IMR-90 (cell line): ENCODE data around the gene HOXD12. TPM values are rescaled to one million over a fixed set of nuclear protein-coding genes. Genes with fewer than 3 reads are reported as not detected.

Experiments
- ATAC-seq: fragments of 200-7000 bp; cut with Tn5 transposase; 2 replicates; pipeline ENCODE4 v1.9.1; 2020; ENCODE audit warnings: low read depth, mild to moderate bottlenecking, moderate library complexity
- BruUV-seq: library from RNA; stranded (reverse); fragments of 400-500 nt; replicated peaks from 2 replicates; lab custom pipeline; 2021; lab: Mats Ljungman, UMichigan
- CTCF ChIA-PET: fragments of 300-600 bp; formaldehyde crosslinking; extraction: SDS; loops from one replicate; lab custom pipeline; 2021; ENCODE audit warnings: antibody characterized with exemption; lab: Yijun Ruan, JAX
- POLR2A ChIA-PET: fragments of 300-600 bp; sonication (Branson Sonifier 250); formaldehyde crosslinking; loops from one replicate; lab custom pipeline; 2022; ENCODE audit warnings: antibody characterized with exemption; ENCODE audit not compliant: unreplicated experiment; lab: Charles Lee
- DNase-seq: peaks from one replicate; pipeline ENCODE4 v3.0.0; 2013
- H2AFZ ChIP-seq: replicated peaks from 2 replicates; pipeline ENCODE3; 2013; ENCODE audit warnings: low read length, mild to moderate bottlenecking; ENCODE audit not compliant: poor library complexity
- H2AK5ac ChIP-seq: 2 replicates; pipeline ENCODE4 v1.6.1; 2013; ENCODE audit warnings: low read depth, low read length, inconsistent platforms
- H2AK9ac ChIP-seq: replicated peaks from 2 replicates; pipeline ENCODE3; 2013; ENCODE audit warnings: mild to moderate bottlenecking, low read depth, low read length, moderate library complexity; ENCODE audit not compliant: poor library complexity
- H2BK120ac ChIP-seq: 2 replicates; pipeline ENCODE4 v1.6.1; 2013; ENCODE audit warnings: low read depth, low read length, inconsistent platforms
- H2BK15ac ChIP-seq: 3 replicates; pipeline ENCODE4 v1.6.1; 2013; ENCODE audit warnings: low read depth, low read length, inconsistent platforms
- H2BK20ac ChIP-seq: 2 replicates; pipeline ENCODE4 v1.6.1; 2013; ENCODE audit warnings: low read depth, mild to moderate bottlenecking, inconsistent platforms, low read length, moderate library complexity
- H2BK5ac ChIP-seq: 2 replicates; pipeline ENCODE4 v1.6.1; 2013; ENCODE audit warnings: mild to moderate bottlenecking, low read depth, low read length, inconsistent platforms; ENCODE audit not compliant: poor library complexity, severe bottlenecking
- H3K14ac ChIP-seq: replicated peaks from 2 replicates; pipeline ENCODE4 v1.6.1; 2013; ENCODE audit warnings: low read depth, low read length, inconsistent platforms
- H3K18ac ChIP-seq: 2 replicates; pipeline ENCODE4 v1.6.1; 2013; ENCODE audit warnings: low read depth, low read length, control low read depth
- H3K23ac ChIP-seq: 2 replicates; pipeline ENCODE4 v1.6.1; 2013; ENCODE audit warnings: low read depth, low read length, inconsistent platforms
- H3K27ac ChIP-seq: 2 replicates; pipeline ENCODE4 v1.5.1; 2013; ENCODE audit warnings: mild to moderate bottlenecking, control low read depth, low read length; ENCODE audit not compliant: insufficient read depth
- H3K27me3 ChIP-seq: 2 replicates; pipeline ENCODE4 v1.6.1; 2013; ENCODE audit warnings: low read length; ENCODE audit not compliant: control insufficient read depth, insufficient read depth
- H3K36me3 ChIP-seq: 2 replicates; pipeline ENCODE4 v1.6.1; 2013; ENCODE audit warnings: low read length, mixed read lengths; ENCODE audit not compliant: control insufficient read depth, insufficient read depth
- H3K4ac ChIP-seq: 2 replicates; pipeline ENCODE4 v1.6.1; 2013; ENCODE audit warnings: low read depth, low read length, inconsistent platforms
- H3K4me1 ChIP-seq: 2 replicates; pipeline ENCODE4 v1.6.1; 2013; ENCODE audit warnings: low read length, mixed read lengths; ENCODE audit not compliant: control insufficient read depth, insufficient read depth
- H3K4me2 ChIP-seq: 2 replicates; pipeline ENCODE4 v1.6.1; 2013; ENCODE audit warnings: low read depth, mild to moderate bottlenecking, control low read depth, low read length, moderate library complexity
- H3K4me3 ChIP-seq: 2 replicates; pipeline ENCODE4 v1.5.1; 2013; ENCODE audit warnings: low read depth, mild to moderate bottlenecking, control low read depth, low read length, moderate library complexity; ENCODE audit not compliant: insufficient read depth
- H3K56ac ChIP-seq: 2 replicates; pipeline ENCODE4 v1.6.1; 2013; ENCODE audit warnings: low read length, inconsistent platforms; ENCODE audit not compliant: insufficient read depth; ENCODE audit errors: extremely low read depth
- H3K79me1 ChIP-seq, 2 experiments: 2 replicates each; pipeline ENCODE4 v1.6.1; 2013; ENCODE audit warnings: low read length in 2 of 2, inconsistent platforms in 1 of 2, low read depth in 1 of 2
- H3K9ac ChIP-seq: 2 replicates; pipeline ENCODE4 v1.6.1; 2013; ENCODE audit warnings: low read depth, low read length, control low read depth
- H3K9me1 ChIP-seq: 2 replicates; pipeline ENCODE4 v1.6.1; 2013; ENCODE audit warnings: low read length, inconsistent platforms; ENCODE audit not compliant: insufficient read depth
- H3K9me3 ChIP-seq: 2 replicates; pipeline ENCODE4 v1.6.1; 2013; ENCODE audit warnings: low read length; ENCODE audit not compliant: control insufficient read depth, insufficient read depth
- H4K20me1 ChIP-seq: 2 replicates; pipeline ENCODE4 v1.6.1; 2013; ENCODE audit warnings: low read length, inconsistent platforms; ENCODE audit not compliant: insufficient read depth
- H4K5ac ChIP-seq: 2 replicates; pipeline ENCODE4 v1.6.1; 2013; ENCODE audit warnings: mild to moderate bottlenecking, low read depth, low read length, control low read depth
- H4K8ac ChIP-seq, 2 experiments: 2 replicates each; pipeline ENCODE4 v1.6.1; 2013; ENCODE audit warnings: low read depth in 2 of 2, low read length in 2 of 2, control low read depth in 1 of 2, inconsistent platforms in 1 of 2
- H4K91ac ChIP-seq: 2 replicates; pipeline ENCODE4 v1.6.1; 2013; ENCODE audit warnings: low read depth, low read length, inconsistent platforms; ENCODE audit not compliant: insufficient read depth
- BHLHE40 ChIP-seq: fragments of 150-350 bp; IDR thresholded peaks from 2 replicates; pipeline ENCODE4 v1.6.1; 2016; ENCODE audit warnings: mild to moderate bottlenecking, low read depth, low read length
- CEBPB ChIP-seq: IDR thresholded peaks from 2 replicates; pipeline ENCODE4 v1.6.1; 2012; ENCODE audit warnings: low read depth, low read length, improper control_type of control experiment
- CHD1 ChIP-seq: IDR thresholded peaks from 2 replicates; pipeline ENCODE4 v1.6.1; 2012; ENCODE audit warnings: low read depth, low read length, improper control_type of control experiment
- ELK1 ChIP-seq: fragments of 150-350 bp; IDR thresholded peaks from 2 replicates; pipeline ENCODE4 v1.6.1; 2016; ENCODE audit warnings: low read depth, mild to moderate bottlenecking, low read length, moderate library complexity, borderline replicate concordance
- FOS ChIP-seq: fragments of 150-350 bp; IDR thresholded peaks from 2 replicates; pipeline ENCODE4 v1.6.1; 2016; ENCODE audit warnings: low read depth, low read length
- MAFK ChIP-seq: IDR thresholded peaks from 2 replicates; pipeline ENCODE4 v1.6.1; 2012; ENCODE audit warnings: low read depth, low read length, improper control_type of control experiment
- MAZ ChIP-seq: IDR thresholded peaks from 2 replicates; pipeline ENCODE4 v1.6.1; 2012; ENCODE audit warnings: low read depth, mild to moderate bottlenecking, low read length, improper control_type of control experiment, moderate library complexity, borderline replicate concordance
- MXI1 ChIP-seq: IDR thresholded peaks from 2 replicates; pipeline ENCODE4 v1.6.1; 2012; ENCODE audit warnings: low read depth, mild to moderate bottlenecking, low read length, moderate library complexity, borderline replicate concordance
- NFE2L2 ChIP-seq: fragments of 150-350 bp; IDR thresholded peaks from 2 replicates; pipeline ENCODE4 v1.6.1; 2016; ENCODE audit warnings: low read depth, mild to moderate bottlenecking, low read length
- POLR2A ChIP-seq: IDR thresholded peaks from 2 replicates; pipeline ENCODE4 v1.6.1; 2012; ENCODE audit warnings: mild to moderate bottlenecking, low read depth, low read length
- RAD21 ChIP-seq: IDR thresholded peaks from 2 replicates; pipeline ENCODE4 v1.6.1; 2012; ENCODE audit warnings: low read length, improper control_type of control experiment
- RCOR1 ChIP-seq: IDR thresholded peaks from 2 replicates; pipeline ENCODE4 v1.6.1; 2012; ENCODE audit warnings: mild to moderate bottlenecking, low read length, improper control_type of control experiment; ENCODE audit not compliant: insufficient replicate concordance
- RFX5 ChIP-seq: IDR thresholded peaks from 2 replicates; pipeline ENCODE4 v1.8.0; 2012; ENCODE audit warnings: low read depth, mild to moderate bottlenecking, low read length, moderate library complexity
- SMC3 ChIP-seq: fragments of 150-350 bp; IDR thresholded peaks from 2 replicates; pipeline ENCODE4 v1.6.1; 2016; ENCODE audit warnings: low read depth, mild to moderate bottlenecking, antibody characterized with exemption, low read length, moderate library complexity
- WGBS, 2 experiments: methylation state at CpG; one replicate each; pipeline versions ENCODE4 v1.1.5 to v1.1.7; 2013; ENCODE audit warnings: missing lambda C conversion rate in 2 of 2; ENCODE audit not compliant: insufficient read length in 1 of 2; ENCODE audit errors: extremely low coverage in 2 of 2; 5-methylcytosine and 5-hydroxymethylcytosine counted together
- dilution Hi-C: fragments of 300-500 bp; cut with HindIII; formaldehyde crosslinking; loops from one replicate; pipeline ENCODE4 v1.14.3; 2018; ENCODE audit warnings: low sequenced_read_pairs; ENCODE audit not compliant: unreplicated experiment
- in situ Hi-C: fragments of 300-500 bp; cut with MboI; formaldehyde crosslinking; loops from 3 replicates; pipeline ENCODE4 v1.14.3; 2019; ENCODE audit warnings: low sequenced_read_pairs, inconsistent platforms, mixed read lengths
- intact Hi-C: fragments of 100-400 bp; cut with micrococcal nuclease; formaldehyde crosslinking; loops from 2 replicates; pipeline ENCODE4 v1.10.0; 2022
- polyA plus RNA-seq, 3 experiments: library from polyadenylated mRNA; depleted of rRNA; stranded (reverse); fragments of >200 nt; gene quantifications; 2 replicates each; pipeline ENCODE4 v1.2.3, GENCODE V29; 2012; ENCODE audit warnings: low replicate concordance in 1 of 3
- total RNA-seq: library from RNA; depleted of rRNA; stranded (reverse); fragments of >200 nt; gene quantifications from 2 replicates; pipeline ENCODE4 v1.2.3, GENCODE V29; 2012
- TF ChIP-seq, protein P1 (sequence below): fragments of 150-350 bp; IDR thresholded peaks from 2 replicates; pipeline ENCODE4 v1.6.1; 2017; ENCODE audit warnings: mild to moderate bottlenecking, antibody characterized with exemption, low read length, low read depth
- TF ChIP-seq, protein P2 (sequence below): conservative IDR thresholded peaks from 2 replicates; pipeline ENCODE4 v1.5.1; 2012; ENCODE audit warnings: mild to moderate bottlenecking, low read depth, low read length, improper control_type of control experiment

The HOXD12 gene
- total and polyA plus RNA-seq, 2 of the 4 experiments (the other 2 are of a cell fraction), result not detected

- WGBS, 2 experiments, result 8% methylated on average over 12 of the region's 22 CpGs; no CpG with 5 or more reads in 1 of the 2 experiments
These were observed 49.9 kb downstream of the HOXD12 start for GRCh38 chr2:176149481-176149938.

More at GRCh38 chr2:176149481-176149938, 49.9 kb downstream of the HOXD12 start:
- no peak overlapping the region for H2AK5ac ChIP-seq
- no peak overlapping the region for H2AFZ ChIP-seq
- H2AK9ac ChIP-seq, result no peak overlapping the region
- ATAC-seq (no peak), DNase-seq (no peak)
- POLR2A ChIA-PET, result no interaction called here
- H3K23ac ChIP-seq, result no peak overlapping the region
- no peak overlapping the region for H3K14ac ChIP-seq
- H3K4ac ChIP-seq, result no peak overlapping the region
- H2BK5ac ChIP-seq, result no peak overlapping the region
- H3K27me3 ChIP-seq, result peaks cover 85% of the 10 kb centered on the region
- no peak overlapping the region for H3K56ac ChIP-seq
- H3K36me3 ChIP-seq, result no peaks in the 10 kb centered on the region
- no peak overlapping the region for H3K4me3 ChIP-seq
- H3K18ac ChIP-seq, result no peak overlapping the region
- no peak overlapping the region for H3K27ac ChIP-seq
- in situ Hi-C loops, result no loop called here
- no peak overlapping the region for H3K4me2 ChIP-seq
- TF ChIP-seq MAZ (no peak), NFE2L2 (no peak), BHLHE40 (no peak), FOS (no peak), CHD1 (no peak), RAD21 (no peak), ELK1 (no peak), RCOR1 (no peak), CEBPB (no peak), POLR2A (no peak), MXI1 (no peak), MAFK (no peak), SMC3 (no peak), RFX5 (no peak)
- TF ChIP-seq, protein P1, sequence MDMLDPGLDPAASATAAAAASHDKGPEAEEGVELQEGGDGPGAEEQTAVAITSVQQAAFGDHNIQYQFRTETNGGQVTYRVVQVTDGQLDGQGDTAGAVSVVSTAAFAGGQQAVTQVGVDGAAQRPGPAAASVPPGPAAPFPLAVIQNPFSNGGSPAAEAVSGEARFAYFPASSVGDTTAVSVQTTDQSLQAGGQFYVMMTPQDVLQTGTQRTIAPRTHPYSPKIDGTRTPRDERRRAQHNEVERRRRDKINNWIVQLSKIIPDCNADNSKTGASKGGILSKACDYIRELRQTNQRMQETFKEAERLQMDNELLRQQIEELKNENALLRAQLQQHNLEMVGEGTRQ, result no peak
- TF ChIP-seq, protein P2, sequence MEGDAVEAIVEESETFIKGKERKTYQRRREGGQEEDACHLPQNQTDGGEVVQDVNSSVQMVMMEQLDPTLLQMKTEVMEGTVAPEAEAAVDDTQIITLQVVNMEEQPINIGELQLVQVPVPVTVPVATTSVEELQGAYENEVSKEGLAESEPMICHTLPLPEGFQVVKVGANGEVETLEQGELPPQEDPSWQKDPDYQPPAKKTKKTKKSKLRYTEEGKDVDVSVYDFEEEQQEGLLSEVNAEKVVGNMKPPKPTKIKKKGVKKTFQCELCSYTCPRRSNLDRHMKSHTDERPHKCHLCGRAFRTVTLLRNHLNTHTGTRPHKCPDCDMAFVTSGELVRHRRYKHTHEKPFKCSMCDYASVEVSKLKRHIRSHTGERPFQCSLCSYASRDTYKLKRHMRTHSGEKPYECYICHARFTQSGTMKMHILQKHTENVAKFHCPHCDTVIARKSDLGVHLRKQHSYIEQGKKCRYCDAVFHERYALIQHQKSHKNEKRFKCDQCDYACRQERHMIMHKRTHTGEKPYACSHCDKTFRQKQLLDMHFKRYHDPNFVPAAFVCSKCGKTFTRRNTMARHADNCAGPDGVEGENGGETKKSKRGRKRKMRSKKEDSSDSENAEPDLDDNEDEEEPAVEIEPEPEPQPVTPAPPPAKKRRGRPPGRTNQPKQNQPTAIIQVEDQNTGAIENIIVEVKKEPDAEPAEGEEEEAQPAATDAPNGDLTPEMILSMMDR, result no peak
- H4K91ac ChIP-seq, result no peak overlapping the region
- no peak overlapping the region for H2BK15ac ChIP-seq
- H4K5ac ChIP-seq, result no peak overlapping the region
- no peaks in the 10 kb centered on the region for H3K9me1 ChIP-seq
- peaks cover 8% of the 10 kb centered on the region for H3K9me3 ChIP-seq
- intact Hi-C loops, result no loop called here
- H2BK20ac ChIP-seq, result no peak overlapping the region
- H4K20me1 ChIP-seq, result no peaks in the 10 kb centered on the region
- H3K4me1 ChIP-seq, result no peaks in the 10 kb centered on the region
- no peaks in the 10 kb centered on the region for H3K79me1 ChIP-seq
- BruUV-seq, result no TSS peak
- dilution Hi-C loops, result no loop called here
- H2BK120ac ChIP-seq, result no peak overlapping the region
- H4K8ac ChIP-seq, result no peak overlapping the region
- H3K9ac ChIP-seq, result no peak overlapping the region
- CTCF ChIA-PET, result no interaction called here
